GM23338 (cell line): ENCODE data around the gene PTPRC.

Experiments used
- CREB1 ChIP-seq: fragments of 250-450 bp; sonication (Bioruptor Pico); IDR thresholded peaks from 2 replicates; pipeline ENCODE4 v1.5.0; 2020; ENCODE audit warnings: low read depth, mild to moderate bottlenecking, moderate library complexity
- EZH2 ChIP-seq: fragments of 200-600 bp; sonication (generic); IDR thresholded peaks from one replicate; pipeline ENCODE4 v1.8.0; 2017; ENCODE audit warnings: antibody characterized with exemption, mild to moderate bottlenecking, low read depth; ENCODE audit not compliant: unreplicated experiment
- EZH2phosphoT487 ChIP-seq: fragments of 200-600 bp; sonication (generic); IDR thresholded peaks from one replicate; pipeline ENCODE4 v1.8.1; 2018; ENCODE audit warnings: antibody characterized with exemption; ENCODE audit not compliant: unreplicated experiment
- POLR2AphosphoS5 ChIP-seq: IDR thresholded peaks from 2 replicates; pipeline ENCODE4 v1.6.1; 2016; ENCODE audit warnings: antibody characterized with exemption, low read depth
- STAT1 ChIP-seq: IDR thresholded peaks from one replicate; pipeline ENCODE4 v1.6.1; 2016; ENCODE audit warnings: antibody characterized with exemption; ENCODE audit not compliant: unreplicated experiment
- ZNF114 ChIP-seq: fragments of 250-450 bp; sonication (Bioruptor Pico); IDR thresholded peaks from 2 replicates; pipeline ENCODE4 v1.5.0; 2020; ENCODE audit warnings: mild to moderate bottlenecking, moderate library complexity
- ZNF331 ChIP-seq: fragments of 250-450 bp; sonication (Bioruptor Pico); IDR thresholded peaks from 2 replicates; pipeline ENCODE4 v1.5.0; 2020; ENCODE audit warnings: low read depth, mild to moderate bottlenecking, moderate library complexity
- TF ChIP-seq, protein P1 (sequence below), 2 experiments: fragments of 200-600 bp in 1 of 2; sonication (generic) in 1 of 2; conservative IDR thresholded peaks; 2 replicates each; pipeline versions ENCODE4 v1.5.1 to v1.6.1; 2016 to 2017; ENCODE audit warnings: antibody characterized with exemption in 2 of 2, low read depth in 2 of 2, mild to moderate bottlenecking in 2 of 2, moderate library complexity in 1 of 2

DNA sequence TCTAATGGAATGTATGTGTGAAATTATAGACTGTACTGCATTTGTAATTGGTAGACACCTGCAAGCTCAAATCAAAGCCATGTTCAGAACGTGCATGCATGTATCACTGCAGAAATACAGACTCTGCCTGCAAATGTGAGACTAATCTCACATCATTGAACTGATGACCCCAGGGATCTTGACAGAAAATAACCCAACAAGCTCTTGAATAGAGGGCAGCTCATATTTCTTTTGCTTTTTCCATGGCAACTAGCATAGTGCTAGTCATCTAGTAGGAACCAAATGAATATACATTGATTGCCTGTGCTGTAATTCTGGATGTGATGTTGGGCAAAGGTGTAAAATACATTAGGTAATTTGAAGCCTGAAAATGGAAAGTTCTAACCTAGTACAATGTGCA, 62.4 kb downstream of the PTPRC start:
- no peak for TF ChIP-seq EZH2
- TF ChIP-seq, protein P1, sequence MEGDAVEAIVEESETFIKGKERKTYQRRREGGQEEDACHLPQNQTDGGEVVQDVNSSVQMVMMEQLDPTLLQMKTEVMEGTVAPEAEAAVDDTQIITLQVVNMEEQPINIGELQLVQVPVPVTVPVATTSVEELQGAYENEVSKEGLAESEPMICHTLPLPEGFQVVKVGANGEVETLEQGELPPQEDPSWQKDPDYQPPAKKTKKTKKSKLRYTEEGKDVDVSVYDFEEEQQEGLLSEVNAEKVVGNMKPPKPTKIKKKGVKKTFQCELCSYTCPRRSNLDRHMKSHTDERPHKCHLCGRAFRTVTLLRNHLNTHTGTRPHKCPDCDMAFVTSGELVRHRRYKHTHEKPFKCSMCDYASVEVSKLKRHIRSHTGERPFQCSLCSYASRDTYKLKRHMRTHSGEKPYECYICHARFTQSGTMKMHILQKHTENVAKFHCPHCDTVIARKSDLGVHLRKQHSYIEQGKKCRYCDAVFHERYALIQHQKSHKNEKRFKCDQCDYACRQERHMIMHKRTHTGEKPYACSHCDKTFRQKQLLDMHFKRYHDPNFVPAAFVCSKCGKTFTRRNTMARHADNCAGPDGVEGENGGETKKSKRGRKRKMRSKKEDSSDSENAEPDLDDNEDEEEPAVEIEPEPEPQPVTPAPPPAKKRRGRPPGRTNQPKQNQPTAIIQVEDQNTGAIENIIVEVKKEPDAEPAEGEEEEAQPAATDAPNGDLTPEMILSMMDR (conservative IDR thresholded peaks at IDR 0.05; ENCODE audit: low read depth in 2 of 2): no peak
- TF ChIP-seq EZH2phosphoT487: no peak
- no peak for TF ChIP-seq STAT1
- no peak for TF ChIP-seq ZNF331 (CRISPR knock-in tag)
- TF ChIP-seq POLR2AphosphoS5: no peak
- no peak for TF ChIP-seq CREB1 (CRISPR knock-in tag)
- no peak for TF ChIP-seq ZNF114 (CRISPR knock-in tag)
